Spleen (tissue), 11 donors: ENCODE data around the gene NOTCH1. TPM values are rescaled to one million over a fixed set of nuclear protein-coding genes. Genes with fewer than 3 reads are reported as not detected.

Source experiments
- DNase-seq: peaks from one replicate; pipeline ENCODE4 v3.0.0-alpha.2; 2020
- H3K27ac ChIP-seq, 8 donors: fragments of 200-600 bp; sonication (generic) in 7 of 8; 1 replicate in 4 of 8; 2 replicates in 4 of 8; pipeline versions ENCODE4 v1.5.0 to v1.8.0; 2016 to 2021; ENCODE audit warnings: inconsistent platforms in 4 of 8, mild to moderate bottlenecking in 4 of 8, moderate library complexity in 1 of 8
- H3K27me3 ChIP-seq, 7 donors: fragments of 200-600 bp; sonication (generic) in 6 of 7; replicated peaks in 1 of 7; 1 replicate in 4 of 7; 2 replicates in 3 of 7; pipeline versions ENCODE4 v1.5.0 to v1.8.0; 2016 to 2021; ENCODE audit warnings: inconsistent platforms in 3 of 7, mild to moderate bottlenecking in 1 of 7
- H3K36me3 ChIP-seq, 6 donors: fragments of 200-600 bp; sonication (generic) in 5 of 6; 1 replicate in 4 of 6; 2 replicates in 2 of 6; pipeline versions ENCODE4 v1.5.0 to v1.8.0; 2016 to 2021; ENCODE audit warnings: inconsistent platforms in 2 of 6
- H3K4me1 ChIP-seq, 6 donors: fragments of 200-600 bp; sonication (generic) in 5 of 6; 1 replicate in 3 of 6; 2 replicates in 3 of 6; pipeline versions ENCODE4 v1.5.0 to v1.8.0; 2016 to 2021; ENCODE audit warnings: inconsistent platforms in 3 of 6
- H3K4me3 ChIP-seq, 8 donors: fragments of 200-600 bp; sonication (generic) in 7 of 8; 1 replicate in 4 of 8; 2 replicates in 4 of 8; pipeline versions ENCODE4 v1.5.0 to v1.8.0; 2016 to 2021; ENCODE audit warnings: inconsistent platforms in 4 of 8, mild to moderate bottlenecking in 4 of 8, moderate library complexity in 2 of 8
- H3K9me3 ChIP-seq, 8 donors: fragments of 200-600 bp; sonication (generic) in 7 of 8; 1 replicate in 4 of 8; 2 replicates in 4 of 8; pipeline versions ENCODE4 v1.5.0 to v1.8.0; 2016 to 2021; ENCODE audit warnings: inconsistent platforms in 4 of 8
- CTCF ChIP-seq, 11 experiments: fragments of 200-600 bp in 7 of 11; fragments of 450-650 bp in 4 of 11; sonication (generic) in 4 of 11; IDR thresholded peaks in 8 of 11; conservative IDR thresholded peaks in 3 of 11; 1 replicate in 7 of 11; 2 replicates in 4 of 11; pipeline versions ENCODE4 v1.4.0 to v1.8.0; 2016 to 2021; ENCODE audit warnings: antibody characterized with exemption in 11 of 11, inconsistent platforms in 4 of 11, mild to moderate bottlenecking in 1 of 11
- POLR2A ChIP-seq, 3 donors: fragments of 450-650 bp; IDR thresholded peaks; one replicate each; pipeline ENCODE4 v1.5.1; 2017; ENCODE audit warnings: antibody characterized with exemption in 3 of 3, mild to moderate bottlenecking in 1 of 3
- POLR2AphosphoS5 ChIP-seq, 3 donors: sonication (generic); formaldehyde crosslinking; IDR thresholded peaks; one replicate each; pipeline ENCODE4 v1.5.1; 2017; ENCODE audit warnings: antibody characterized with exemption in 3 of 3
- WGBS, 5 donors: extraction: QIAGEN DNeasy Blood & Tissue Kit in 3 of 5; methylation state at CpG; one replicate each; pipeline versions ENCODE4 v1.1.5 to v1.1.7; 2013 to 2018; 5-methylcytosine and 5-hydroxymethylcytosine counted together
- intact Hi-C: fragments of 100-400 bp; cut with DNase I; formaldehyde crosslinking; loops from one replicate; pipeline ENCODE4 v1.15.0; 2023; ENCODE audit warnings: low total_unique reads
- polyA plus RNA-seq, 3 donors: library from polyadenylated mRNA; stranded (reverse); fragments of 200-250 nt; gene quantifications; one replicate each; pipeline ENCODE4 v1.2.1, GENCODE V29; 2013
- total RNA-seq, 7 donors: library from RNA; depleted of rRNA in 3 of 7; stranded (reverse); fragments of >200 nt in 3 of 7; fragmentation: NEBNext Ultra II Directional in 4 of 7; extraction: Animal tissue kit (Norgen Biotek cat#: 25700) in 4 of 7; gene quantifications; one replicate each; pipeline versions ENCODE4 v1.1.0 to v1.2.1, GENCODE V29; 2016 to 2021
- donor health status: healthy with polysubstance abuse.
- donor health status: DM: no; HTN: no; CAD: no; lungs with moderate emphysema.
- donor health status: DM: no; HTN: no; CAD: no.
- donor health status: Bipolar disorder and iron deficiency.
- donor health status: healthy.
- donor health status: DM: no; HTN: no; CAD: no.
- donor health status: DM: yes; HTN: yes; CAD: no.

NOTCH1 gene
- total and polyA plus RNA-seq, 10 donors = 4.9 to 140 (median 93.9) TPM

DNA sequence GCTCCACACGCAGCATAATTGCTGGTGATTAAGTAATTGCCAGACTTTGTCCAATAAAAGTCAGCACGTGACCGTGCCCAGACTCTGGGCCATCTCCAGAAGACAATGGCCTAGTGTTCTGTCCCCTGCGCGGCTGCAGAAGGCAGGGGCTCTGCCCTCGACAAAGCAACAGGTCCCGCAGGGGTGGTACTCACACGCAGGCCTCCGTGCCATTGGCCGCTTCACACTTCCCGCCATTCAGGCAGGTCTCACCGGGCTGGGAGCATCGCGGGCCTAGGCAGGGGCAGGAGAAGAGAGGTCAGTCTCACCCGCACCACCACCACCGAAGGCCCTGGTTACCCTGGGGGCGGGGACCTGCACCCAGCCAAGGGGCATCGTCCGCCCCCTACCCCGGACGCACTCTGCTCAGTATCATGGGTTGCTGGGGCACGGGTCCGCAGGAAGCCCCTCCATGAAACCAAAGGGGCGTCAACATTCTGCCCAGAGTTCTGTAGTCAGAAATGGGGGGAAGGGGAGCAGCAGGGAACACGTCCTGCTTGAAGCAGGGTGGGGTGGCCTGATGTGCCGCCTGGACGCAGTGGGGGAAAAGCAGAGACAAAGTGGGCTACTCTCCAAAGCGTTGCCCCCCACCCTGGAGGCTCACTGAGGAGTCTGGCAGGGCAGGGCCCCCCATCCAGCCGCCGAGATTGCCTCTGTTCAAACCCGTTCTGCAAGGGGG lies 1.9 kb downstream of the NOTCH1 start:
- H3K4me3 ChIP-seq = peak overlapping the region; percentile 70 to 95 (median 80)
- peaks cover 48 to 90% (median 77%) of the 10 kb centered on the region in 6 donors for H3K4me1 ChIP-seq
- peak; percentile 88 for DNase-seq
- H3K27me3 ChIP-seq = no peaks in the 10 kb centered on the region
- WGBS, 5 donors = 19 to 52% (median 42%) methylated on average over 17 to 31 of the region's 31 CpGs
- H3K36me3 ChIP-seq = peaks cover 0 to 32% (median 8%) of the 10 kb centered on the region in 6 donors
- TF ChIP-seq POLR2A (IDR thresholded peaks at IDR 0.05) (no peak), POLR2AphosphoS5 (IDR thresholded peaks at IDR 0.05) (peak in 2 of 3 donors; percentile 10 to 49), CTCF (IDR thresholded peaks at IDR 0.05 in 8 of 11, conservative IDR thresholded peaks at IDR 0.05 in 3 of 11) (no peak)
- H3K27ac ChIP-seq = peak overlapping the region; percentile 81 to 100 (median 98)
- H3K9me3 ChIP-seq = no peaks in the 10 kb centered on the region
- intact Hi-C loops = no loop called here

DNA sequence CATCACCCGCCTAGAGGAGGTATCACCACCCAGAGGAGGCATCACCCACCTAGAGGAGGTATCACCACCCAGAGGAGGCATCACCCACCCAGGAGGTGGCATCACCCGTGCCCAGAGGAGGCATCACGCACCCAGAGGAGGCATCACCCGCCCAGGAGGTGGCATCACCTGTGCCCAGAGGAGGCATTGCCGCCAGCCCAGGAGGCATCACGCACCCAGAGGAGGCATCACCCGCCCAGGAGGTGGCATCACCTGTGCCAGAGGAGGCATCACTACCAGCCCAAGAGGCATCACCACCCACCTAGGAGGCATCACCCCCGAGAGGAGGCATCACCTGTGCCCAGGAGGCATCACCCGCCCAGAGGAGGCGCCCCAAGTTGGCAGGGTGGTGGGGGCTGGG lies 2.6 kb downstream of the NOTCH1 start:
- 76 to 87% (median 85%) methylated on average over 4 to 10 of the region's 10 CpGs for WGBS, 5 donors
- H3K36me3 ChIP-seq = peaks cover 0 to 36% (median 8%) of the 10 kb centered on the region in 6 donors
- no peak for DNase-seq
- peaks cover 55 to 90% (median 81%) of the 10 kb centered on the region in 6 donors for H3K4me1 ChIP-seq
- peak overlapping the region in 4 of 8 donors; percentile 70 to 95 (median 90) for H3K4me3 ChIP-seq
- H3K27ac ChIP-seq = peak overlapping the region in 6 of 8 donors; percentile 97 to 100 (median 99)
- intact Hi-C loops = no loop called here
- H3K27me3 ChIP-seq = no peaks in the 10 kb centered on the region
- H3K9me3 ChIP-seq = no peaks in the 10 kb centered on the region
- TF ChIP-seq CTCF (IDR thresholded peaks at IDR 0.05 in 8 of 11, conservative IDR thresholded peaks at IDR 0.05 in 3 of 11) (no peak), POLR2A (IDR thresholded peaks at IDR 0.05) (no peak), POLR2AphosphoS5 (IDR thresholded peaks at IDR 0.05) (no peak)

DNA sequence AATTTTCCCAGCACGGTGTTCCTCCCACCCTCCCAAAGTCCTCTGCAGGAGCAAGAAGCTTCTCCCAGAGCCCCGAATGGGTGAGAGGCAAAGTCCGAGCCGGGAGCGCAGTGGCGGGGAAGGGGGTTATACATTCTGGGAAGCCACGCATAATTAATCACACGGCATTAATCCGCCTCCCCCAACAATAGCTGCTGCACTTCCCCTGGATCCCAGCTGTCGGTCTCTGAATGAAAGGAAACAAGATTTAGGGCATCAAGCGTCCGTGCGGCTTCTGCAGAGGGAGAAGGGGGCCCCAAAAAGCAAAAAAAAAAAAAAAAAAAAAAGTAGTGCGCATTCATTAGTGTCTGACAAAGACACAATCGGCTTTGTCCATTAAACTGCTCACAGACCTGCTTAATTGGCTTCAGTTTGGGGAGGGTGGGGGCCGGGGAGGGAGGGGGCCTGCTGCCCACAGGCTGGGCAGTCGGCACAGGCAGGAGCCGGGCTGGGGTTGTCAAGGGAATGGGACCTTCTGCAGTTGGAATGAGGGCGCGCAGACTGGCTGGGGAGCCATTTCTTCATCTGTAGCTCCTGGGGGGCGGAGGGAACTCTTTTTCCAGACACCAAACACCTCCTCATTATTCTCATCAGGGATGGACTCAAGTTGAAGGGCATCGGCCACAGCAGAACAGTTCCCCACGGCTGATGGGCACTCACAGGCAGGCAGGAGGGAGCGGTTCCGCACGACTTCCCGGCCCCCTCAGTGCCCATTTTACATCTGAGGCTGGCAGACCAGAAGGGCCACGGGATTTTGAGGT lies 3.4 kb downstream of the NOTCH1 start:
- Histone ChIP-seq H3K27me3 (no peaks in the 10 kb centered on the region), H3K4me1 (peaks cover 60 to 90% (median 83%) of the 10 kb centered on the region in 6 donors), H3K36me3 (peaks cover 0 to 44% (median 11%) of the 10 kb centered on the region in 6 donors), H3K27ac (peak overlapping the region in 7 of 8 donors; percentile 92 to 100 (median 99)), H3K4me3 (peak overlapping the region in 4 of 8 donors; percentile 4 to 95 (median 90)), H3K9me3 (no peaks in the 10 kb centered on the region)
- intact Hi-C loops = no loop called here
- DNase-seq = no peak
- no peak for TF ChIP-seq CTCF (IDR thresholded peaks at IDR 0.05 in 8 of 11, conservative IDR thresholded peaks at IDR 0.05 in 3 of 11)
- WGBS, 5 donors = 61 to 80% (median 76%) methylated on average over 28 of the region's 28 CpGs

DNA sequence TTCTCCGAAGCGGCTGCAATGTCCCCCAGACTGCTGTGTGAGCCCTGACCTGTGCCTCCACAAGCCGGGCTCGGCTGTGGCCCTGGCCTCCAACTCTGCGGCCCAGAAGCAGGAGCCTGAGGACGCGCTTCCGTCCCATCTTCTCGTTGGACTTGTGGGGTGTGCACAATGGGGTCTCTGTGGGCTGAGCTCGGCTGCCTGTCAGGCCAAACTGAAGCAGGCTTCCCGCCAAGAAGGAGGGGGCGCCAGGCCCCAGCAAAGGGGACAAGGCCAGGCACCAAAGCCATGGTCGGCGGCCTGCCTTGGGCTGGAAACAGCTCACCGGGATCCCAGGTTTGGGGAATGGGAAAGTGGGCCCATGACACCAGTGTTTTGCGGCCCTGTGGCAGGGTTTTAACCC lies 4.1 kb downstream of the NOTCH1 start:
- 72 to 91% (median 75%) methylated on average over 11 to 16 of the region's 16 CpGs for WGBS, 5 donors
- no peaks in the 10 kb centered on the region for H3K27me3 ChIP-seq
- intact Hi-C loops = no loop called here
- peak in 2 of 3 donors; percentile 35 to 68 for TF ChIP-seq POLR2AphosphoS5 (IDR thresholded peaks at IDR 0.05)
- no peak for TF ChIP-seq CTCF (IDR thresholded peaks at IDR 0.05 in 8 of 11, conservative IDR thresholded peaks at IDR 0.05 in 3 of 11)
- peak overlapping the region; percentile 85 to 100 (median 96) for H3K27ac ChIP-seq
- DNase-seq = no peak
- H3K9me3 ChIP-seq = no peaks in the 10 kb centered on the region
- peak overlapping the region in 4 of 8 donors; percentile 4 to 60 (median 8) for H3K4me3 ChIP-seq
- peaks cover 62 to 90% (median 83%) of the 10 kb centered on the region in 6 donors for H3K4me1 ChIP-seq
- peaks cover 0 to 51% (median 16%) of the 10 kb centered on the region in 6 donors for H3K36me3 ChIP-seq
